ENCODE measurements around the gene ATP13A4. TPM values are rescaled to one million over a fixed set of nuclear protein-coding genes. Genes with fewer than 3 reads are reported as not detected.

ATP13A4 gene
- total and polyA plus RNA-seq, 4 donors = 0.23 to 2.7 (median 0.50) TPM

DNA sequence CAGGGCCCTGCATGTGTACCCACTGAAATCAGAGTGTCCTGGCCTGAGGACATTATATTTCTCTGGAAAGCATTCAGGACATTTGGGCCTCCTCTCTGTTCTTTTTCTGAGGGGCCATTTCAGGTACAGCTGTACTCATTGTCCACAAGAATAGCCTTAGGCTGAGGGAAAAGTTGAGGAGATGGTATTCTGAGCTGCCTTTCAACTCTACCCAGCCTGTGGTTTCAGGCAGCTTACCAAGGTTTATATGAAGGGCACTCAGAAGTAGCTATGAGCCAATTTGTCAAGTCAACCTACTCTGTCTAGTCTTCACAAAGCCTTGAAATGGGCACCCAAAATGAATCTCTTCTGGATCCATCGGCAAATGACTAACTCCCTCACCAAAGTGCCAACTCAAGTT, 9.4 kb downstream of the ATP13A4 start:
- DNase-seq (ENCODE audit: low spot score) = no peak
- TF ChIP-seq RAD21 (IDR thresholded peaks at IDR 0.05) = no peak
- TF ChIP-seq, protein P1, sequence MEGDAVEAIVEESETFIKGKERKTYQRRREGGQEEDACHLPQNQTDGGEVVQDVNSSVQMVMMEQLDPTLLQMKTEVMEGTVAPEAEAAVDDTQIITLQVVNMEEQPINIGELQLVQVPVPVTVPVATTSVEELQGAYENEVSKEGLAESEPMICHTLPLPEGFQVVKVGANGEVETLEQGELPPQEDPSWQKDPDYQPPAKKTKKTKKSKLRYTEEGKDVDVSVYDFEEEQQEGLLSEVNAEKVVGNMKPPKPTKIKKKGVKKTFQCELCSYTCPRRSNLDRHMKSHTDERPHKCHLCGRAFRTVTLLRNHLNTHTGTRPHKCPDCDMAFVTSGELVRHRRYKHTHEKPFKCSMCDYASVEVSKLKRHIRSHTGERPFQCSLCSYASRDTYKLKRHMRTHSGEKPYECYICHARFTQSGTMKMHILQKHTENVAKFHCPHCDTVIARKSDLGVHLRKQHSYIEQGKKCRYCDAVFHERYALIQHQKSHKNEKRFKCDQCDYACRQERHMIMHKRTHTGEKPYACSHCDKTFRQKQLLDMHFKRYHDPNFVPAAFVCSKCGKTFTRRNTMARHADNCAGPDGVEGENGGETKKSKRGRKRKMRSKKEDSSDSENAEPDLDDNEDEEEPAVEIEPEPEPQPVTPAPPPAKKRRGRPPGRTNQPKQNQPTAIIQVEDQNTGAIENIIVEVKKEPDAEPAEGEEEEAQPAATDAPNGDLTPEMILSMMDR (IDR thresholded peaks at IDR 0.05; ENCODE audit: low read depth, low read length, missing input control) = no peak
- TF ChIP-seq EGR1 (IDR thresholded peaks at IDR 0.05; ENCODE audit: low read depth in 2 of 2) = no peak
- TF ChIP-seq JUND (IDR thresholded peaks at IDR 0.05) = no peak
- Histone ChIP-seq H3K27ac (ENCODE audit: low read depth in 1 of 2, low read length in 2 of 2) (no peak overlapping the region), H3K9ac (ENCODE audit: low read depth in 1 of 2, low read length in 2 of 2) (no peak overlapping the region), H3K27me3 (ENCODE audit: control insufficient read depth in 4 of 4, insufficient read depth in 4 of 4, low read length in 3 of 4) (peaks cover 0 to 3% (median 0%) of the 10 kb centered on the region in 4 donors), H3K36me3 (ENCODE audit: control insufficient read depth in 4 of 4, insufficient read depth in 3 of 4, low read depth in 1 of 4, low read length in 3 of 4) (no peaks in the 10 kb centered on the region), H3K4me3 (ENCODE audit: low read depth in 1 of 3, low read length in 3 of 3) (no peak overlapping the region), H3K9me3 (ENCODE audit: control insufficient read depth in 4 of 4, low read length in 3 of 4) (peaks cover 4 to 12% (median 7%) of the 10 kb centered on the region in 4 donors), H3K4me1 (ENCODE audit: control insufficient read depth in 4 of 4, insufficient read depth in 4 of 4, low read length in 3 of 4) (no peaks in the 10 kb centered on the region)
- 93% methylated on average over 1 of the region's 1 CpG for WGBS

DNA sequence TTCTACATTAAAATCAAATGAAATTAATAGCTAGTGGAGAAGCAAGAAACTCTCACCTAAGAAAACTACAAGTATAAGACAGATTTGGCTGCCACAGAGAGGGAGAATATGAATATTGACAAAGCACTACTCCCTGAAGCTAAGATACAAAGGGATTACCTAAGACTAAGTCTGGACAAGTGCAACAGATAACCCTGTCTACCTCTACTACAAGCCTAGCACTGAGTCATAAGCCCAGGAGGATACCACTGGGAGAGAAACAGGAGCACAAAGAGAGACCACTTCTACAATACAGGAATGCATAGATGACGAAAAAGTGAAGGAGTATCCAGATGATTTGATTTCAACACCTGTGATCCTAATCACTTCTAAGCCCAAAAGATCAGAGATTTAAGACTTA, 10.4 kb downstream of the ATP13A4 start:
- Histone ChIP-seq H3K27ac (ENCODE audit: low read depth in 1 of 2, low read length in 2 of 2) (no peak overlapping the region), H3K9me3 (ENCODE audit: control insufficient read depth in 4 of 4, low read length in 3 of 4) (peaks cover 4 to 12% (median 7%) of the 10 kb centered on the region in 4 donors)
- DNase-seq (ENCODE audit: low spot score) = no peak

DNA sequence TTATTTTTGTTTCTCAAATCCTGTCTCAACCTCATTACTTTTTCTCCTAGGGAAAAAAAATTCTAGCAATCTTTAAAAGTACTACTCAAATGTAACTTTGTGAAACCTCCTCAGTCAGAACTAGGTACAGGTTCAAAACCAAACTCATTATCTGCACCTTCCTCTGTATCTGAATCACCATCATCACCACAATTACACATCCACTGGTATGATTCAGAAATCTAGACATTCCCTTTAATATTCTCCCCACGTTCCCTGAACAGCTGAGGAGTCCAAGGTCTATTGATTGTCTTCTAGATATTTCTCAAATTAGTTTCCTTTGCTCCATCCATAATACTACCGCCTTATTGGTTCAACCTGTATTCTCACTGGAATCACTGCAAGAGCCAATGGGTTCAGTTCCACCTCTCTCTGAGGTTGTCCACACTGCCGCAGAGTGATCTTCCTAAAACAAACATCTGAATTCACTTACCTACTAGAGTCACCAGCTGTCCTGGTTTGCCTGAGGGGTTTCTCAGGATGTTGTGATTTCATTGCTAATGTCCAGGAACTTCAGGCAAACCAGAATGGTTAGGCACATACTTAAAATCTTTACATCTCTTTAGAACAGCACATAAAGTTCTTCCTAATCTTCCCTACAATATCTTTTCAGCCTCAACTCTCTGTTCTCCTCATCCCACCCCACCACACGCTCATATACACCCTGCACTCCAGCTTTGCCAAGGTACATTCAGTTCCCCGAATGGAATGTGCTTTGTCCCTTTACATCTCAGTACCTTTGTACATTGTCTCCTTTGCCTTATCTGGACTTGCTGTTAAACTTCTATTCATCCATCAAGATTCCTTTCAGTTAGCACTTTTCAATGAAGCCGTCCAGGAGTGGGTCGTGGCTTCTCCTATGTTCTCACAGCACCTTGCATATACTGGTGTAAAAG, 24.2 kb downstream of the ATP13A4 start:
- H3K27me3 ChIP-seq (ENCODE audit: control insufficient read depth in 4 of 4, insufficient read depth in 4 of 4, low read length in 3 of 4) = peaks cover 0 to 2% (median 0%) of the 10 kb centered on the region in 4 donors
- H3K36me3 ChIP-seq (ENCODE audit: control insufficient read depth in 4 of 4, insufficient read depth in 3 of 4, low read depth in 1 of 4, low read length in 3 of 4) = no peaks in the 10 kb centered on the region
- H3K4me3 ChIP-seq (ENCODE audit: low read depth in 1 of 3, low read length in 3 of 3) = no peak overlapping the region
- H3K4me1 ChIP-seq (ENCODE audit: control insufficient read depth in 4 of 4, insufficient read depth in 4 of 4, low read length in 3 of 4) = no peaks in the 10 kb centered on the region
- no peak for DNase-seq (ENCODE audit: low spot score)
- H3K9me3 ChIP-seq (ENCODE audit: control insufficient read depth in 4 of 4, low read length in 3 of 4) = no peaks in the 10 kb centered on the region
- no peak overlapping the region for H3K9ac ChIP-seq (ENCODE audit: low read depth in 1 of 2, low read length in 2 of 2)
- no peak overlapping the region for H3K27ac ChIP-seq (ENCODE audit: low read depth in 1 of 2, low read length in 2 of 2)
- WGBS = 65% methylated on average over 7 of the region's 7 CpGs
- TF ChIP-seq HNF4G (IDR thresholded peaks at IDR 0.05) (no peak), FOXA1 (IDR thresholded peaks at IDR 0.05) (no peak), TAF1 (conservative IDR thresholded peaks at IDR 0.05) (no peak), JUND (IDR thresholded peaks at IDR 0.05) (no peak), EGR1 (IDR thresholded peaks at IDR 0.05; ENCODE audit: low read depth in 2 of 2) (no peak)
- TF ChIP-seq, protein P2, sequence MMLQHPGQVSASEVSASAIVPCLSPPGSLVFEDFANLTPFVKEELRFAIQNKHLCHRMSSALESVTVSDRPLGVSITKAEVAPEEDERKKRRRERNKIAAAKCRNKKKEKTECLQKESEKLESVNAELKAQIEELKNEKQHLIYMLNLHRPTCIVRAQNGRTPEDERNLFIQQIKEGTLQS (IDR thresholded peaks at IDR 0.05) = no peak
- TF ChIP-seq, protein P3, sequence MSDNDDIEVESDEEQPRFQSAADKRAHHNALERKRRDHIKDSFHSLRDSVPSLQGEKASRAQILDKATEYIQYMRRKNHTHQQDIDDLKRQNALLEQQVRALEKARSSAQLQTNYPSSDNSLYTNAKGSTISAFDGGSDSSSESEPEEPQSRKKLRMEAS (IDR thresholded peaks at IDR 0.05) = no peak
- TF ChIP-seq, protein P4, sequence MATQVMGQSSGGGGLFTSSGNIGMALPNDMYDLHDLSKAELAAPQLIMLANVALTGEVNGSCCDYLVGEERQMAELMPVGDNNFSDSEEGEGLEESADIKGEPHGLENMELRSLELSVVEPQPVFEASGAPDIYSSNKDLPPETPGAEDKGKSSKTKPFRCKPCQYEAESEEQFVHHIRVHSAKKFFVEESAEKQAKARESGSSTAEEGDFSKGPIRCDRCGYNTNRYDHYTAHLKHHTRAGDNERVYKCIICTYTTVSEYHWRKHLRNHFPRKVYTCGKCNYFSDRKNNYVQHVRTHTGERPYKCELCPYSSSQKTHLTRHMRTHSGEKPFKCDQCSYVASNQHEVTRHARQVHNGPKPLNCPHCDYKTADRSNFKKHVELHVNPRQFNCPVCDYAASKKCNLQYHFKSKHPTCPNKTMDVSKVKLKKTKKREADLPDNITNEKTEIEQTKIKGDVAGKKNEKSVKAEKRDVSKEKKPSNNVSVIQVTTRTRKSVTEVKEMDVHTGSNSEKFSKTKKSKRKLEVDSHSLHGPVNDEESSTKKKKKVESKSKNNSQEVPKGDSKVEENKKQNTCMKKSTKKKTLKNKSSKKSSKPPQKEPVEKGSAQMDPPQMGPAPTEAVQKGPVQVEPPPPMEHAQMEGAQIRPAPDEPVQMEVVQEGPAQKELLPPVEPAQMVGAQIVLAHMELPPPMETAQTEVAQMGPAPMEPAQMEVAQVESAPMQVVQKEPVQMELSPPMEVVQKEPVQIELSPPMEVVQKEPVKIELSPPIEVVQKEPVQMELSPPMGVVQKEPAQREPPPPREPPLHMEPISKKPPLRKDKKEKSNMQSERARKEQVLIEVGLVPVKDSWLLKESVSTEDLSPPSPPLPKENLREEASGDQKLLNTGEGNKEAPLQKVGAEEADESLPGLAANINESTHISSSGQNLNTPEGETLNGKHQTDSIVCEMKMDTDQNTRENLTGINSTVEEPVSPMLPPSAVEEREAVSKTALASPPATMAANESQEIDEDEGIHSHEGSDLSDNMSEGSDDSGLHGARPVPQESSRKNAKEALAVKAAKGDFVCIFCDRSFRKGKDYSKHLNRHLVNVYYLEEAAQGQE (IDR thresholded peaks at IDR 0.05) = no peak

More for the DNA sequence above, 10.4 kb downstream of the ATP13A4 start:
- no peaks in the 10 kb centered on the region for H3K4me1 ChIP-seq (ENCODE audit: control insufficient read depth in 4 of 4, insufficient read depth in 4 of 4, low read length in 3 of 4)
- H3K9ac ChIP-seq (ENCODE audit: low read depth in 1 of 2, low read length in 2 of 2) = no peak overlapping the region
- no peaks in the 10 kb centered on the region for H3K36me3 ChIP-seq (ENCODE audit: control insufficient read depth in 4 of 4, insufficient read depth in 3 of 4, low read depth in 1 of 4, low read length in 3 of 4)
- H3K4me3 ChIP-seq (ENCODE audit: low read depth in 1 of 3, low read length in 3 of 3) = no peak overlapping the region
- H3K27me3 ChIP-seq (ENCODE audit: control insufficient read depth in 4 of 4, insufficient read depth in 4 of 4, low read length in 3 of 4) = peaks cover 0 to 7% (median 0%) of the 10 kb centered on the region in 4 donors
- TF ChIP-seq, protein P3 (IDR thresholded peaks at IDR 0.05) = no peak
- TF ChIP-seq SP1 (IDR thresholded peaks at IDR 0.05) = no peak
- no peak for TF ChIP-seq NR2F2 (IDR thresholded peaks at IDR 0.05)
- no peak for TF ChIP-seq GABPA (IDR thresholded peaks at IDR 0.05 in 1 of 2, conservative IDR thresholded peaks at IDR 0.05 in 1 of 2)
- TF ChIP-seq RXRA (IDR thresholded peaks at IDR 0.05) = no peak
- TF ChIP-seq TAF1 (conservative IDR thresholded peaks at IDR 0.05) = no peak
- TF ChIP-seq, protein P1 (IDR thresholded peaks at IDR 0.05; ENCODE audit: low read depth, low read length, missing input control) = no peak
- TF ChIP-seq RAD21 (IDR thresholded peaks at IDR 0.05) = no peak
- TF ChIP-seq FOXA1 (IDR thresholded peaks at IDR 0.05) = no peak
- no peak for TF ChIP-seq FOXA2 (IDR thresholded peaks at IDR 0.05)
- WGBS = 74% methylated on average over 1 of the region's 1 CpG
